Renal pelvis (tissue), 4 donors: ENCODE results near the gene ID3. TPM values are rescaled to one million over a fixed set of nuclear protein-coding genes. Genes with fewer than 3 reads are reported as not detected.
"Not testable (repeated sequence)": the region's sequence is repeated elsewhere in the genome, so short reads cannot be mapped to it uniquely, and the experiment has no call there.

ENCODE experiments used
- DNase-seq: peaks from one replicate; pipeline ENCODE4 v3.0.0-alpha.2; 2013
- polyA plus RNA-seq, 3 donors: library from polyadenylated mRNA; unstranded; fragments of 120-200 nt; gene quantifications; one replicate each; pipeline ENCODE4 v1.2.1, GENCODE V29; 2013; ENCODE audit not compliant: insufficient read length in 3 of 3

Gene ID3
- polyA plus RNA-seq, 3 donors = 319 to 396 (median 378) TPM

DNA sequence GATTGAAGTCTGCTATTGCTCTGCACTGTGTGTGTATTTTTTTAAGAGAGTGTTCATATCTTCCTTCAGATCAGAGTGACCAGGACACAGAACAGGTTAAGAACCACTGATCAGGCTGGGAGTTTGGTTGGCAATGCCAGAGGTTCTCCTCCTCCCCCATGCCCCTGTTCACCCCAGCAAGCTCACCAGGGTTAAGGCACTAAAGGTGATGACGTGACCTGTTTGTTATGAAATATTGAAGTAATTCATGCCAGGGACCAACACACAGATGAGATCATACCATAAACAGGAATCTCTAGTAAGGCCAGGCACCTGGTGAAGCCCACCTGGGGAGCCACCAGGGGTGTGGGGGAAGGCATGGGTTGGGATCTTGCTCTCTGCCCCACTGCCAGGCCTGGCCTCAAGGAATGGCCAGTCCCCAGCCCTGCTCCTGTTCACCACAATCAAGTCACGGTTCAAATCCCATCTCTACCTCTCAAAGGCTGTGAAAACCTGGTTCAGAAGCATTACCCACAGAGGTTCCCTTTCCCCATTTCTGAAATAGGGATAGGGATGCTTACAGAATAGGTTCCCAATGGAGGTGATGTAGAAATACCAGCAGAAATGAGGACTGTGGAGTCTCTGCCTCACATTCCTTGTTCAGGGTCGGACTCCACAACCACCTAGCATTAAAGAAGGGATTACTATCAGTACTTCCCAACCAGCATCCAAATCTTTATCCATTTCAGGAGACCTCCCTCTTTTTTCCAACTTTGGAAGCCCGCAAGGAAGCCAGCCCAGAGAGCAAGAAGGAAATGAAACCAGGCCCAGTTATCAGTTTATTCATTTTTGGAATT is 2.4 kb downstream of the ID3 start:
- no peak for DNase-seq

DNA sequence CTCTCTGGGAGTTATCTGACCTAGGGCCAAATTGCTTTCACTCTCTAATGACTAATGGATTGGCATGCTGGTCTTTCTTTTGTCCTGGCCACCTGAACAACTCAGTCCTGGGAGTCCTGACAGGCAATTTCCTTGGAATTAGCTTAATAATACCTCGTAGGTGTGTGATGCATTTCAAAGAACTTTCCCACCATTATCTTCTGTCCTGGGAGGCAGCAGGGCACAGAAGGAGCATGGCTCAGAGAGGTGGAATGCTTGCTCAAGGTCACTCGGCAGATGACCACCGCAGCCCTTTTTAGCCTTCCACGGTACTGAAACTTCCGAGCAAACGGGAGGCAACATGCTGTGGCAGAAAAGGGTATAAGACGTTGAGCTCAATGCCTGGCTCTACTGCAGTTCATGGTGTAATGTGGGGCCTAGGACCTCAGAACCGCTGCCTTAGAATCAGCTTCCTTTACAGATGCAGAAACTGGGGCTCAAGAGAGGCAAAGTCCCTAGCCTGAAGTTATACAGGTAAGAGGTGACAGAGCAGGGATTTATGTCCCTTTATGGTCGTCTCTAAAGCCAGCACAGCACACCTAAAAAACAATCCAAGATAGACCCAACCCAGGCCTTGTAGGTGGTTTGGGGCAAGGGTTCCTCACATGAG is 3.2 kb downstream of the ID3 start:
- no peak for DNase-seq

DNA sequence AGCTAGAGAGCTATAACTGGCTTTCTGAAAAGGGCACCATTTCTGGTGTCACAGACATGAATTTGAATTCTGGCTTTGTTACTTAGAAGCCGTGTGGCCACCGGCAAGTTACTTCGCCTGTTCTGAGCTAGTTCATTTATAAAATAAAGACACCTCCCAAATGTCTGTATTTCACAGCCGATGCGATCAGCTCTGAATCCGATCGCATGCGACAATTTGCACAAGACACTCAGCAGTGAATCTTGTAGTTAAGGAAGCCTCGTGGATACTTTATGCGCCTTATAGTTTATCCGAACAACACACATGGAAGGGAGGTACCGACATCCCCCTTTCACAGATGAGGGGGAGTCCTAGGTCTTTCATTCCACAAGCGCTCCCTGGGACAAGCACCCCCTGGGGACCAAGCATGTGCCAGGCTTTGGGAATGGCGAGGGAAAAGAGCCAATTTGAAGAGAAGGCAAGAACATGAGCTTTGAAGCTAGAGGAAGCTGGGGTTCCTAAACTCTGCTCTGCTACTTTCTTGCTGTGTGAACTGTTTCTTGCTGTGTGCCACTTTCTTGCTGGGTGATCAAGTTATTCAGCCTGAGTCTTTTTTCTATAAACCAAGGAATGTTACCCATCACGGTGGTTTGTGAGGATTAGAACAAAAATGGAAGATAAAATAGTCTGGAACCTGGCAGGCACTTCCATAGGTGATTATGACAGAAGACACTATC is 3.9 kb downstream of the ID3 start:
- DNase-seq = no peak

DNA sequence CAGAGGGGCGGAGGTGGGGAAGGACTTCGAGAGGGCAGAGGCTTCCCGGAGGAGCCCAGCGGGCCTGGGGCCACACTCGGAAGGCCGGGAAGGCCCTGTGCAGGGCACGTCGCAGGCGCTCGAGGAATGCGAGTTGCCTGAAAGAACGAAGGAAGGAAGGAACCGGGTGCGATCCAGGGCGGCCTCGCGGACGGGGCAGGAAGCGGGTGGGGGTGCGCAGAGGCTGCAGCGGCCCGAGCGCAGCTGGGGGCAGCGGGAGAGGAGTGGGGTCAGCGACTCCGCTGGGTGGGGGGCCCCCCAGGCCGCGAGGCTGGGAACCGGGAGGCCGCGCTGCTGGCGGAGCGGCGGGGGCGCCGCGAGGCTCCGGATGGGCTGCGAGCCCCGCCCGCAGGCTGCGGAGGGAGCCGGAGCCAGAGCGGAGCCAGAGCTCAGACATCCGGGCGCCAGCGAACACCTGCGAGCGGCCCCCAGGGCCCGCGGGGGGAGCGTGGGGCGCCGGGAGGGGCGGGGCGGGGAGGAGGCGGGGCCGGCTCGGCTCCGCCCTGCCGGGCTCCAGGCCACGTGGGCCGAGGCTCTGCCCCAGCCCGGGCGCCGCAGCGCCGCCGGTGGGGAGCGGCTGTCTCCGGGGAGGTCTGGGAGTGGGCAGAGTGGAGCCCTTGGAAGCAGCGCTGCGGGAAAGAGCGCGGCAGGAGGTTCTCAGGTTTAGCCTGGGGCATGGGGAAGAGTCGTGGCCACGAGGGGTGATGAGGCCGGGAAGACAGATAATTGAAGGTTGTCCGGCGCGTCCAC is 4.6 kb downstream of the ID3 start:
- DNase-seq = peak; percentile 91

DNA sequence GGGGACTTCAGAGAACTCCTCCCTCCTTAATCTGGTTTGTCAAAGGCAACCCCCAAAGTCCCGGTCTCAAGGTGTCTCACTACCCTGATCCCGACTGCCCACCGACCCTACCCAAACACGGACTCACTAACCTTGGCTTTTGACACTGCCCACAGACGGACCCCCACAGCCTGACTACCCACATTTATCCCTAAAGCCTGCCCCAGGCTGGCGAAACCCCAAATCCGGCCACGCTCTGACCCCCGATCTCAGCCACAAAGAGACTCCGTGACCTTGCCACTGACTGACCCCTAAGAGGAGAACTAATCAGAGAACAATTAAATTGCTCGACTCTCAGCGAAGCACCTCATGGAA is 5.2 kb downstream of the ID3 start:
- DNase-seq = no peak

DNA sequence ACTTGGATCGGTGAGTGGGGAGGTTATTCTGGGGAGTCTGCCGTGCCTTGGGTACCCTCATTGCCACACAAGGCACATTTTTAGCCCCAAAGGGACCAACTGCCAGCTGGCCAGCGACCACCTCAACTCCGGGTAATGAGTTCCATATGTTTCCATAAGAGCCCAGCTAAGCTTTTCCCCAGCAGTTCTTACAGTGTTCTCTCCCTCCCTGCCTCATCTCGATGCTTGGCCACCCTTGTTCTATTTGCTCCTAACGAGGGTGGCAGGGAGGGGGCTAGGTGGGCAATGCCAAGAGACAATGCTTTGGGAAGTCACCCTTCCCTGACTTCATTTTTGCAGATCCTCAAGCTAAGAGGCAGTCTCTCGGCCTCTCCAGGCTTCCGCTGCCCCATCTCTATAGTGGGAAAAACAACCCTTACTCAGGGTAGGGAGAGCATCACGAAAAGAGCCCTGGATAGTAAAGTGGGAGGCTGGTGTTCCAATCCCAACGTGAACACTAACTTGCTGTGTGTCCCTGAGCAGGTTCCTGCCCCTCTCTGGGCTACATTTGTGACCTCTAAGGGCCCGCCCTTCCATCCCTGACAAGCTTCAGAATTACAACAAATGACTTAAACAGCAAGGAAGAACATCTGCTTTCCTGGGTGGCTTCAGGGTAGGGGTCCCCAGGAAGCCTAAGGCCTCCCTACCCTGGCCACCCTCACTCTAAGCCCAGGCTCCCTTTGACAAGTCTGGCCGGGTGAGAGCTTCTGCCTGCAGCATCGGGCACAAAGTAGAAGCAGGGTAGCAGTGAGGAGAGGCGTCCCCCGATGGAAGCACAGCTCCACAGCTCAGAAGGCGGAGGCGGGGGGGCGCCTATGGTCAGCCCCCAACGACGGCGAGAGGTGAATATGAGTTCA is 5.8 kb downstream of the ID3 start:
- DNase-seq = no peak

DNA sequence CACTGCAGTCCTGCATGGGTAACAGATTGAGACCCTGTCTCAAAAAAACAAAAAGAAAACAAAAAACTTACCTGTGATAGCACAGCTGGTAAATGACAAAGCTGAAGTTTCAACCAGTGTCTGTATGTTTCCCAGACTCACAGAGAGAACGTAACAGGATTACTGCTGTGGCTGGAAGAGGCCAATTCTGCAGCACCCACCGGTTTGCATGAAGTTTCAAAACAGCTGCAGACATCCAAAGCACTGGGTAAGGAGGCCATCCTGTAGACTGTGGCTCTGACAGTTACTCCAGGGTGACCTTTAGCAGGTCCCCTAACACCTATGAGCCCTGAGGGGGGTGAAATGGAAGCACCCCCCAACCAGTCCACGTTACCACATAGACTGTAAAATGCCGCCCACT is 7.5 kb downstream of the ID3 start:
- DNase-seq = no peak

DNA sequence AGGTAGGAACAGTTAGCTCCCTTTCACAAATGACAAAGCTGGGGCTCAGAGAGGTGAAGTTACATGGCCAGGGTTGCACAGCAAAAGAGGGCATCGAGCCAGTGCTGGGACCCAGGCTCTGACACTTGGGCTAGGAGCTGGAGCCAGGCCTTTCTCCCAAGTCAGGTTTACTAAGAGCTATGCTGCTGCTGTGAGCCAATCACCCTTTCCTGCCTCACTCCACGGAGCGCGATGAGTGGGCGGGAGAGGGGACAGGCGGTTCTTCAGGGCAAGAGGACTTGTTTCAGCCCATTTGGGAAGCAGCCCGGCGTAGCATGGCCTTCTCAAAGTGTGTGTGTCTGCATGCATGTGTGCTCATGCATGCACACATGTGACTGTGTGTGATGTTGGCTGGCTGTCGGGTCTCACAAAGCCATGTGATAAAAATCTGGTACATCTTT is 10.6 kb downstream of the ID3 start:
- DNase-seq = no peak

DNA sequence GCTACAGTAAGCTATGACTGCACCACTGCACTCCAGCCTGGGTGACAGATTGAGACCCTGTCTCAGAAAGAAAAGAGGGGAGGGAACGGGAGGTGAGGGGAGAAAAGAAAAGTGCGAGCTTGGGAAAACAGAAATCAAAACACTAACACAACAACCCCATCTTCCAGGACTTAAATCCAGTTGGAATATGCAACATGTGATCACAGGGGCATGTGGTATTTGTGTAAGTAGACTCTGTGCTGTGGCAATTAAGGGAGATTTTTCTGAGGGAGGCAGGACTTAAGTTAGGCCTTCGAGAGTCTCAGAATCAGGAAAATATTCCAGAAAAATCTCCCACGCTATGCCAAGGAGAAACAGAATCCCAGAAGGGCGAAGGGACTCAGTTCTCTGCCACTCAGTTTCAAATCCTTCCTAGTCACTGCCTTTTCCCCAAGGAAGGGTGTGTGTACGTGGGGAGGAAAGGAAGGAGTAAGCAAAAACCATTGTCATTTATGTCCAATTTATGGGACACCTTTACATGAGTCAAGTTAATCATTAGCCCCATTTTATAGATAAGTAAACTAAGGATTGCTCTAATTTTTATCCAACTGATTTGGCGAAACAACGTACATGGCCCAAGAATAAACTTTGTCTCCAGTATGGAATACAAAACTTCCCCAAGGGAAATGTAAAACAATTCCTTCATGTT is 12.3 kb downstream of the ID3 start:
- no peak for DNase-seq

DNA sequence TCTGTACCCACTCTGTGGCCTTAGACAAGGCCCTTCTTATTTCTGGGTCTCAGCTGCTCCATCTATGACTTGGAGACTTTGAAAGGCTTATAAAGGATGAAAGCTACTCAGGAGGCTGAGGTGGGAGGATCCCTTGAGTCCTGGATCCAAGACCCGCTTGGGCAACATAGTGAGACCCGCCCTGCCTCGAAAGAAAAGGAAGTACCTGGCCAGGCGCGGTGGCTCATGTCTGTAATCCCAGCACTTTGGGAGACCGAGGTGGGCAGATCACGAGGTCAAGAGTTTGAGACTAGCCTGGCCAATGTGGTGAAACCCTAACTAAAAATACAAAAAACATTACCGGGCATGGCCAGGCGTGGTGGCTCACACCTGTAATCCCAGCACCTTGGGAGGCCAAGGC is 13.4 kb downstream of the ID3 start:
- DNase-seq = no peak

DNA sequence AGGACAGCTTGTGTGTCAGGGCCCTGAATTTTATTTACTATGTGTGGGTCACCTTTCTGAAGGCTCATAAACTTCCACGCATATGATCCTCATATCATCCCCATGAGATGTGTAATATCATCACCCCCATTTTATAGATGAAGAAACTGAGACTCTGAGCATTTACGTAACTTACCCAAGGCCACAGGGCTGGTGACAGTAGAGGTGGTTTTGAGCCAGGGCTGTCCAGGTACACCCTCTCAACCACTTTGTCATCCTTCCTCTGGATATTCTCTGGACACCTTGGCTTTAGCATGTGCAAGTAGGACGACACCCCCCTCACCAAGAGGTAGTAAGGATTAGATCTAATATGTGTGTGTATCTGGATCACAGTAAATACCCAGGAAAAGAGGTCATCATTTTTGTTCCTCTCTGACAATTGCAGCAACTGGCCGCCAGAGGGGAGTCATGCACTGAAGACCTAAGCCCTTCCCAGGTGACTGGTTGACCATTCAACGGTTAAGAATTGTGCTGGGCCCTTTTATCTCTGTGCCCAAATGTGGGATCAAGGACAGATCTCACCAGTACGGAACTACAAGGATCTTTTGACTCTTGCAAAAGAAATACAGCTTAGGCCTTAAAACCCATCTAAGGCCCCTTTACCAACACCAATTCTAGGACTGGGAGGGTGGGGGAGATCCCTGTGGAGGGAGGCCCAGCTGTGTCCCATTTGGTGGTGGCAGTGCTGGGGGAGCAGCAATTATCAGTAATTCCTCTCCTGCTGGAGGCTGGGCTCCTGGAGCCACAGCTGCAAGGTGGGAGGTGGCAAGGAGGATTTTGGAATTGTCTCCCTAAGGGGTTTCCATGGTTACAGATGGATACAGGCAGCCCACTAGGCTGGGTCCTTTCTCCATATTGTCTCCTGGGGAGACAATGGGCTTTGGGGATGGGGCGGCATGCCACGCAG is 14.6 kb downstream of the ID3 start:
- DNase-seq = no peak

DNA sequence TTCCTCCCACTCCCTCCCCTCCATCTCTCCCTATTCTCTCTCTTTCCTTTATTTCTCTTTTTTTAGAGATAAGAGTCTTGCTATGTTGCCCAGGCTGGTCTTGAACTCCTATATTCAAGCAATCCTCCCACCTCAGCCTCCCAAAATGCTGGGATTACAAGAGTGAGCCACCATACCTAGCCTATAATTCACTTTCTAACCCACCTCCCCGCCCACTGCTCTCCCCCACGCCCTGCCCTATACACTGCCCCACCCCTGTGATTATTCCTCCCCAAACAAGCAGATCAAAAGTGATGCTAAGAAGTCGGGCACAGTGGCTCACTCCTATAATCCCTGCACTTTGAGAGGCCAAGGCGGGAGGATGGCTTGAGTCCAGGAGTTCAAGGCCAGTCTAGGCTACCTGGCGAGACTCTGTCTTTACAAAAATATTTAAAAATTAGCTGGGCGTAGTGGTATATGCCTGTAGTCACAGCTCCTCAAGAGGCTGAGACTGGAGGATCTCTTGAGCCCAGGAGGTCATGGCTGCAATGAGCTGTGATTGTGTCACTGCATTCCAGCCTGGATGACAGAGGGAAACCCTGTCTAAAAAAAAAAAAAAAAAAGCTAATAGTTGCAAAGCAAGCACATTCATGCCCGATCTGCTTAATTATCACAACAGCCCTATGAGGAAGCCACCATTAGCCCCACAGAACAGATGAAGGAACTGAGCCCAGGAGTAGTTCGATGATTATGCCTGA is 15.4 kb downstream of the ID3 start:
- no peak for DNase-seq

DNA sequence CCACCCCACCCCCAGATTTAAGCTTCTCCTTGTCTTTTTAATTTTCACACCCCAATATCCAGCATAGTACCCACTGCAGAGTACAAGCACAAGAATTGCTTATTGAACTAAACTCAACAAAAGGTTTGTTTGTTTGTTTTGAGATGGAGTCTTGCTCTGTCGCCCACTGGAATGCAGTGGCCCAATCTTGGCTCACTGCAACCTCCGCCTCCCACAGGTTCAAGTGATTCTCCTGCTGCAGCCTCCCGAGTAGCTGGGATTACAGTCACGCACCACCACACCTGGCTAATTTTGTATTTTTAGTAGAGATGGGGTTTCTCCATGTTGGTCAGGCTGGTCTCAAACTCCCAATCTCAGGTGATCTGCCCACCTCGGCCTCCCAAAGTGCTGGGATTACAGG is 16.4 kb downstream of the ID3 start:
- not testable (repeated sequence) for DNase-seq

DNA sequence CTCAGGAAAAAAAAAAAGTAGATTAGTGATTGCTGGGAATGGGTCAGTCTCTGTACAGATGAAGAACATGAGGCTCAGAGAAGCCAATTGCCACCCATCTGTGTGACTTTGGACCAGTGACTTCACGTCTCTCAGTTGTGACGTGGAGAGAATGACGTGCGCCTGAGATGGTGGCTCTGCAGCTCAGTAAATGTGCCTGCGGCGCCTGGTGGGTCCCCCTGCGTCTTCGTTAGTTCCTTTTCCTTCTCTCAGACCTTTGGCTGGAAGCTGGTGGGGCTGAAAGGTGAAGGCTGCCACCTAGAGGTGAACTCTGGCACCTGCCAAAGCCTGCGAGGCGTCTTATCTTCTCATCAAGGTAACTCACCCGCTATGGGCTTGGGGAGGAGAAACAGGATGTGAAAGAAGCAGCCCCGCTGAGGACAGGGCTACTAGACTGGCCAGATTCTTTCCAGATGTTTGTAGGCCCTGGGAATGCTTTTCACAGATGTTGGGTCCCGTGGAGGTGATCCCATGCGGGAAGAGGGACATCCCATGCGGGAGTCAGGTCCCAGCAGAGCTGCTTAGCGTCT is 19.5 kb downstream of the ID3 start:
- peak; percentile 90 for DNase-seq

DNA sequence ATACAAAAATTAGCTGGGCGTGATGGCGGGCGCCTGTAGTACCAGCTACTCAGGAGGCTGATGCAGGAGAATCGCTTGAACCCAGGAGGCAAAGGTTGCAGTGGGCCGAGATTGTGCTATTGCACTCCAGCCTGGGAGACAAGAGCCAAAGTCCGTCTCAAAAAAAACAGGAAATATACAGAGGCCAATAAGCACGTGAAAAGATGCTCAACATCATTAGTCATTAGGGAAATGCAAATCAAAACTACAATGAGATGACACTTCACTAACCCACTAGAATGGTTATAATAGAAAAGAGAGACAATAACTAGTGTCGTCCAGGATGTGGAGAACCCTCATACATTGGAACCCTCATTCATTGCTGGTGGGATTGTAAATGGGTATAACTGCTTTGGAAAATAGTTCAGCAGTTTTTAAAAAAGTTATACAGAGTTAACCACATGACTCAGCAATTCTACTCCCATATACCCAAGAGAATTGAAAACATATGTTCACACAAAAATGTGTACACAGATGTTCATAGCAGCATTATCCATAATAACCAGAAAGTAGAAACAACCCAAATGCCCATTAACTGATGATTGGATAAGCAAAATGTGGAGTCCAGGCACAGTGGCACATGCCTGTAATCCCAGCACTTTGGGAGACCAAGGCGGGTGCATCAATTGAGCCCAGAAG is 21.9 kb downstream of the ID3 start:
- no peak for DNase-seq

DNA sequence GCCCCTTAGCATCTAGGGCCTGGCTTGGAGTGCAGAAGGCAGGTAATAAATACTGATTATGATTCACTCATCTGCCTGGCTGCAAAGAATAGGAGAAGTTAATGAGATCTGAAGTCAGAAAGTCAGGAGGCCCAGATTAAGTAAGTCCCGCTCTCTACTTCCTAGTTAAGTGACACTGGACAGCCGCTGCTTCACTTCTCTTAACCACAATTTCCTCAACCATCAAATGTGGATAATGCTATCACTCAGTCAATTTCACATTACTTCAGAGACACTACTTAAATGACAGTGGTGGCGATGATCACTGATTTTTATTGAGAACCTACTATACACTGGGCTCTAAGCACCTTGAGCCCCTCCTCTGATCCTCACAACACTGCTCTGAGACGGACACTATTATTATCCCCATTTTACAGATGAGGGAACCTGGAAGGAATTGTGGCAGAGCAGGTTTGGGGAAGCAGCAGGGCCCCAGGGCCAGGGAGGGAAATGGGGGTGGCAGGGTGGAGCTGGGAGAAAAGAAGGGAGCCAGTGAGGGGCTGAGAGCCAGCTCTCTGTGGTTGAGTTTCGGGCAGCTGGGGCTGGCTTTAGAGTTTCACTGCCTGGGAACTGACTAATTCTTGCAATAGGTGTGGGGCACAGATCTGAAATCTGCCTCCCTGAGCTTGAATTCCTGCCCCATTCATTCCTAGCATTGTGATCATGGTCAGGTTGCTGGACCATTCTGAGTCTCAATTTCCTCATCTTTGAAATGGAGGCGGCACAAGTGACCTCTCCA is 25.9 kb downstream of the ID3 start:
- DNase-seq = no peak
